Natural killer cell (primary cell): ENCODE results near the gene RC3H1. TPM values are rescaled to one million over a fixed set of nuclear protein-coding genes. Genes with fewer than 3 reads are reported as not detected.

Experiments used
- ATAC-seq, 3 donors: fragments of 150-1000 bp in 2 of 3; fragments of 200-7000 bp in 1 of 3; cut with Tn5 transposase; 1 replicate in 1 of 3; 2 replicates in 2 of 3; pipeline ENCODE4 v1.10.0; 2021; ENCODE audit warnings: mild to moderate bottlenecking in 2 of 3, moderate library complexity in 2 of 3
- DNase-seq, 2 donors: peaks; one replicate each; pipeline versions ENCODE4 v3.0.0 to v3.0.0-alpha.2; 2013 to 2021; ENCODE audit warnings: mixed read lengths in 1 of 2
- H3K27ac ChIP-seq: one replicate; pipeline ENCODE4 v1.5.1; 2013; ENCODE audit warnings: mild to moderate bottlenecking, low read length
- H3K27me3 ChIP-seq: one replicate; pipeline ENCODE4 v1.6.1; 2013; ENCODE audit warnings: low read length; ENCODE audit not compliant: control insufficient read depth, insufficient read depth
- H3K36me3 ChIP-seq: one replicate; pipeline ENCODE4 v1.6.1; 2013; ENCODE audit warnings: low read length; ENCODE audit not compliant: control insufficient read depth, insufficient read depth
- H3K4me1 ChIP-seq: one replicate; pipeline ENCODE4 v1.6.1; 2013; ENCODE audit warnings: low read length; ENCODE audit not compliant: control insufficient read depth, insufficient read depth
- H3K4me3 ChIP-seq: one replicate; pipeline ENCODE4 v1.5.1; 2013; ENCODE audit warnings: low read length
- H3K9me3 ChIP-seq: one replicate; pipeline ENCODE4 v1.6.1; 2013; ENCODE audit warnings: low read length; ENCODE audit not compliant: control insufficient read depth, insufficient read depth
- H3K27ac Mint-ChIP-seq, 2 donors: one replicate each; pipeline ENCODE4 v1.8.0; 2022; ENCODE audit warnings: mild to moderate bottlenecking in 2 of 2, mixed read lengths in 2 of 2, moderate library complexity in 1 of 2
- H3K27me3 Mint-ChIP-seq, 2 donors: one replicate each; pipeline ENCODE4 v1.8.0; 2022; ENCODE audit warnings: low read depth in 2 of 2, mixed read lengths in 2 of 2
- H3K36me3 Mint-ChIP-seq: one replicate; pipeline ENCODE4 v1.8.0; 2022; ENCODE audit warnings: mixed read lengths
- H3K4me1 Mint-ChIP-seq, 2 donors: one replicate each; pipeline ENCODE4 v1.8.0; 2022; ENCODE audit warnings: mixed read lengths in 2 of 2
- H3K4me3 Mint-ChIP-seq: one replicate; pipeline ENCODE4 v1.8.0; 2022; ENCODE audit warnings: mild to moderate bottlenecking, moderate library complexity, mixed read lengths
- H3K9me3 Mint-ChIP-seq, 2 donors: one replicate each; pipeline ENCODE4 v1.8.0; 2022; ENCODE audit warnings: mixed read lengths in 2 of 2
- CTCF ChIP-seq: fragments of 200-600 bp; IDR thresholded peaks from one replicate; pipeline ENCODE4 v1.8.0; 2022; ENCODE audit warnings: antibody characterized with exemption
- WGBS: methylation state at CpG from one replicate; pipeline ENCODE4 v1.1.7; 2013; ENCODE audit warnings: missing lambda C conversion rate; ENCODE audit not compliant: insufficient coverage; 5-methylcytosine and 5-hydroxymethylcytosine counted together
- intact Hi-C: fragments of 100-400 bp; cut with micrococcal nuclease; formaldehyde crosslinking; loops from one replicate; pipeline ENCODE4 v1.14.2; 2022
- total RNA-seq, 4 donors: library from RNA; stranded (reverse); fragments of 120-200 nt in 1 of 4; gene quantifications; one replicate each; pipeline versions ENCODE4 v1.2.3 to v1.2.4, GENCODE V29; 2013 to 2022

Gene RC3H1
- total RNA-seq, 3 donors from 2014 or later (not counting 1 experiment from before 2014, with no cell fraction given), result 67.8 to 82.1 (median 78.9) TPM

- Mint-ChIP-seq H3K36me3 (no peaks in the 10 kb centered on the region), H3K4me1 (peaks cover 20 to 21% of the 10 kb centered on the region in 2 donors), H3K27me3 (no peaks in the 10 kb centered on the region), H3K9me3 (no peaks in the 10 kb centered on the region), H3K4me3 (no peak overlapping the region), H3K27ac (peak overlapping the region in 1 of 2 donors; percentile 18)
- ATAC-seq, result no peak
- intact Hi-C loops, result no loop called here
- H3K27me3 ChIP-seq, result no peaks in the 10 kb centered on the region
- 92% methylated on average over 6 of the region's 6 CpGs for WGBS
- no peak overlapping the region for H3K4me3 ChIP-seq
- no peaks in the 10 kb centered on the region for H3K9me3 ChIP-seq
- H3K4me1 ChIP-seq, result no peaks in the 10 kb centered on the region
- TF ChIP-seq CTCF, result no peak
- DNase-seq, result no peak
- peaks cover 7% of the 10 kb centered on the region for H3K36me3 ChIP-seq
- no peak overlapping the region for H3K27ac ChIP-seq
These were observed 118.2 kb downstream of the RC3H1 start for GRCh38 chr1:173903827-173904531.

- no peak overlapping the region for H3K27ac ChIP-seq
- H3K36me3 Mint-ChIP-seq, result no peaks in the 10 kb centered on the region
- peaks cover 9% of the 10 kb centered on the region for H3K36me3 ChIP-seq
- 40% methylated on average over 2 of the region's 3 CpGs for WGBS
- ATAC-seq (no peak), DNase-seq (no peak)
- H3K9me3 ChIP-seq, result no peaks in the 10 kb centered on the region
- no peaks in the 10 kb centered on the region for H3K4me1 ChIP-seq
- no peaks in the 10 kb centered on the region for H3K27me3 Mint-ChIP-seq
- intact Hi-C loops, result no loop called here
- no peaks in the 10 kb centered on the region for H3K27me3 ChIP-seq
- no peaks in the 10 kb centered on the region for H3K9me3 Mint-ChIP-seq
- no peak overlapping the region for H3K27ac Mint-ChIP-seq
- no peak overlapping the region for H3K4me3 Mint-ChIP-seq
- TF ChIP-seq CTCF, result no peak
- no peak overlapping the region for H3K4me3 ChIP-seq
- peaks cover 26 to 35% of the 10 kb centered on the region in 2 donors for H3K4me1 Mint-ChIP-seq
These were observed 121.2 kb downstream of the RC3H1 start for GRCh38 chr1:173900992-173901391.

- Mint-ChIP-seq H3K9me3 (no peaks in the 10 kb centered on the region), H3K27ac (peak overlapping the region in 1 of 2 donors; percentile 0), H3K27me3 (no peaks in the 10 kb centered on the region), H3K4me3 (no peak overlapping the region), H3K36me3 (no peaks in the 10 kb centered on the region), H3K4me1 (peaks cover 31 to 35% of the 10 kb centered on the region in 2 donors)
- no peaks in the 10 kb centered on the region for H3K27me3 ChIP-seq
- TF ChIP-seq CTCF, result no peak
- no peaks in the 10 kb centered on the region for H3K9me3 ChIP-seq
- peaks cover 10% of the 10 kb centered on the region for H3K36me3 ChIP-seq
- H3K4me1 ChIP-seq, result no peaks in the 10 kb centered on the region
- intact Hi-C loops, result no loop called here
- no peak for ATAC-seq
- no peak overlapping the region for H3K27ac ChIP-seq
- 60% methylated on average over 2 of the region's 2 CpGs for WGBS
- DNase-seq, result no peak
- H3K4me3 ChIP-seq, result no peak overlapping the region
These were observed 121.7 kb downstream of the RC3H1 start for GRCh38 chr1:173900427-173900826.

- Histone ChIP-seq H3K27ac (no peak overlapping the region), H3K4me1 (no peaks in the 10 kb centered on the region), H3K36me3 (peaks cover 23% of the 10 kb centered on the region), H3K27me3 (no peaks in the 10 kb centered on the region), H3K9me3 (no peaks in the 10 kb centered on the region), H3K4me3 (no peak overlapping the region)
- Mint-ChIP-seq H3K36me3 (no peaks in the 10 kb centered on the region), H3K9me3 (no peaks in the 10 kb centered on the region), H3K4me3 (no peak overlapping the region), H3K27me3 (no peaks in the 10 kb centered on the region), H3K4me1 (peaks cover 28 to 44% of the 10 kb centered on the region in 2 donors), H3K27ac (peak overlapping the region in 1 of 2 donors; percentile 30)
- 88% methylated on average over 3 of the region's 3 CpGs for WGBS
- ATAC-seq (no peak), DNase-seq (no peak)
- intact Hi-C loops, result no loop called here
- TF ChIP-seq CTCF, result no peak
These were observed 128.0 kb downstream of the RC3H1 start for GRCh38 chr1:173894189-173894588.
